GM12874 (cell line): ENCODE data around the gene HOXA11.

ENCODE experiments used
- TF ChIP-seq, protein P1 (sequence below): IDR thresholded peaks from 2 replicates; pipeline ENCODE4 v1.5.1; 2011; ENCODE audit warnings: low read depth, mild to moderate bottlenecking, control low read depth, low read length, moderate library complexity; ENCODE audit not compliant: insufficient read depth

Gene HOXA11

DNA sequence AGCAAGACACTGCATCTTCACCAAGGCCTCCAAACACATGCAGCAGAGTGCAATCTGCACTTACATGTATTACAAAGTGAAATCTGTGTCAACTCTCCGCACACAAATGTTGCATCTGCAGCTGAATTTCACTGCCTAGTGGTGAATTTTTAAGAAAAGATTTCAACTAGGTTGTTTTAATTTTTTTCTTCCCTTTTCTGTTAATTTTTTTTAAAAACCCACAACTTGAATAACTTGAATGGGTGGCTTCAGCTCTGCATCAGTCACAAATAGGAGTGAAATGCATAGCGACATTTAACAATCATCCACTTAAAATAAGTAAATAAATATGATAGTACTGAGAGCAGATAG, 8.9 kb upstream of the HOXA11 start:
- TF ChIP-seq, protein P1, sequence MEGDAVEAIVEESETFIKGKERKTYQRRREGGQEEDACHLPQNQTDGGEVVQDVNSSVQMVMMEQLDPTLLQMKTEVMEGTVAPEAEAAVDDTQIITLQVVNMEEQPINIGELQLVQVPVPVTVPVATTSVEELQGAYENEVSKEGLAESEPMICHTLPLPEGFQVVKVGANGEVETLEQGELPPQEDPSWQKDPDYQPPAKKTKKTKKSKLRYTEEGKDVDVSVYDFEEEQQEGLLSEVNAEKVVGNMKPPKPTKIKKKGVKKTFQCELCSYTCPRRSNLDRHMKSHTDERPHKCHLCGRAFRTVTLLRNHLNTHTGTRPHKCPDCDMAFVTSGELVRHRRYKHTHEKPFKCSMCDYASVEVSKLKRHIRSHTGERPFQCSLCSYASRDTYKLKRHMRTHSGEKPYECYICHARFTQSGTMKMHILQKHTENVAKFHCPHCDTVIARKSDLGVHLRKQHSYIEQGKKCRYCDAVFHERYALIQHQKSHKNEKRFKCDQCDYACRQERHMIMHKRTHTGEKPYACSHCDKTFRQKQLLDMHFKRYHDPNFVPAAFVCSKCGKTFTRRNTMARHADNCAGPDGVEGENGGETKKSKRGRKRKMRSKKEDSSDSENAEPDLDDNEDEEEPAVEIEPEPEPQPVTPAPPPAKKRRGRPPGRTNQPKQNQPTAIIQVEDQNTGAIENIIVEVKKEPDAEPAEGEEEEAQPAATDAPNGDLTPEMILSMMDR, result no peak

DNA sequence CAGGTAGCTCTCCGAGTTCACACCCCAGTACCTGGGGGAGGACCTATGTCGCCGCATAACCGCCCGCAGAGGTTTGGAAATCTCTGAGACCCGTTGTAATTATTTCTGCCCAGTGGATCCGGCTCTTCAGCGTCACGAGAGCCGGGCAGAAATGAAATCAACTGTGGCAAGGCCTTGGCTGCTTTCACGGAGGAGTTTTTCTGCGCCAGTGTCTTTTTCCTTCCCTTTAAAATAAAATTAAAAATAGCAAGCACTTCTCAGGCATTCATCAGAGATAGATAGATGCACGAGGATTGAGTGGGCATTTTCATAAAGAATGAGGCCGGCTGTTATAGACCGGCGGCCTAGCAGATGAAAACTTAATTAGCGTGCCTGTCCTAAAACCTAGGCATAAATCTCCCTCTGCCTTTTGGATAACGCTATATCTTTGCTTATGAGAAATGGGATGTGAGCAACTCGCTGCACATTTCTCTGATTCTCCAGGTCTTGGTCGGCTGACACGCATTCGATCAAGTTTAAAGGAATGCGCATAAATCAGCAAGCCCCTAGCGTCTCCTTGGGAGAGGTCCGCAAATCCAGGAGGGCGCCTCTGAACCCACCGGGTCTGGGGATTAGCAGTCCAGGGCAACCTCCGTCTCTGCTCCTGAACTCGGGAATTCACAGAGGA, 8.4 kb upstream of the HOXA11 start:
- TF ChIP-seq, protein P1, result no peak

DNA sequence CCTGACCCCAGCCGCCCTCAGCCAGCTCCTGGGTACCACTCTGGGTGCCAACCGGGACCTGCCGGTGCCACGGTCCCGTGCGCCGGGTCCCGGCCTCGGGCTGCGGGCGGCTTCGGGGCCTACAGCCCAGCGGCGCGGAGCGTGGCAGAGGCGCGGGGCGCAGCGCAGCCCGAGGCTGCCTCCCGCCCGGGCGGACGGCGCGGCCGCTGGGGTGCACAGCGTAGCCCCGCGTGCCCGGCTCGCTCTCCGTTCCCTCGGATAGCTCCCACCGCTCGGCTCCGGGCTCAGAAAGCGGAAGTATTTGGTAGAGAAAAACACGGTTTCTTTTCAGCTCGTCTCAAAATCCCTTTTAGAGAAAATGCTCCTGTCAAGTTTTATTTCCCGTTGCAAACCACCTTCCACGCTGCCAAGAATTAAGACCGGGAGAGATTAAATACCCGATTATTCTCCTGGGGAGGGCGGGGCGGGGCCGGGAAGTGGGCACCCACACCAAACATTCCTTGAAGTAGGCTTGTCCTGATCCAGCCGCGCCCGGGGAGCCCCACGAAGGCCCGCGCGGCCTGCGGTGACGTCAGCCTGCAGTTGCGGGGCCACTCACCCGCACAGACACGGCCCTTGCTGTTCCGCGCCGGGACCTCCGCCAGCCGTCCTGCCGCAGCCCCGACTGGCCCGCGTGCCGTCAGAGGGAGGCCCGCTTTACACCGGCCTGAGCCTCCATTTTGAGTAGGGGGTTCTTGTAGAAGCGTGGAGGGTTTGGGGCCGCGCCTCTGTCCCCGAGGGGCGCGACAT, 7.7 kb upstream of the HOXA11 start:
- TF ChIP-seq, protein P1, result no peak

DNA sequence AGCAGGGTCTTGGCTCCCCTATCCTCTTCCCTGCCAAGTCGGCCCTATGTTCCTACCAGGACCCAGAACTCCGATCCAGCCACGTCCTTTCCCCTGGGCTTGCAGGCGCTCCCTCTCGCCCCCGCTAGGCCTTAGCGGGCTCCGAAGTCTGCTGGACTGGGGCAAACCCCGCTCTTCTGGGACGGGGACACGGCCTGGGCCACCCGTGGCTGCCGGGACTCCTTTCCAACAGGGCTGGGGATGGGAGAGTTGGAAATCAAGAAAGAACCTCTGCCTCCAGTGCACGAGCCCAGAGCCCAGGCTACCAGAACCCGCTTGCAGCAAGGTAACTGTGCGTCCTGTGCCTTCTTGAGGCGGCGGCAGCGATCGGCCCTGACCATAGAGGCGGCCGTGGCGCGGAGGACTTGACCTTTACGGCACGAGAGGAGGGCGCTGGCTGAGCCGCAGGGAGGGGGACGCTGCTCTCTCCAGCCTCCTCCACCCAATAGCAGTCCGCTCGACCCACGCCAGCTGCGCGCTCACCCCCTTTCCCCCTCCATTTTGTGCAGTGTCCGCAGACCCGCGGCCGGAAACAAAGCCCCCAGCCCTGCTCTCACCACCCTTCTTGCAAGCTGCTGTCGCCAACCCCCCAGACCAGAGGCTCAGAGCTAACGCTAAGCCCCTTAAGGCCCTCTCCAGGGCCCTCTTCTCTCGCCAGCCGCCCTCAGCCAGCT, 7.0 kb upstream of the HOXA11 start:
- TF ChIP-seq, protein P1, result no peak

DNA sequence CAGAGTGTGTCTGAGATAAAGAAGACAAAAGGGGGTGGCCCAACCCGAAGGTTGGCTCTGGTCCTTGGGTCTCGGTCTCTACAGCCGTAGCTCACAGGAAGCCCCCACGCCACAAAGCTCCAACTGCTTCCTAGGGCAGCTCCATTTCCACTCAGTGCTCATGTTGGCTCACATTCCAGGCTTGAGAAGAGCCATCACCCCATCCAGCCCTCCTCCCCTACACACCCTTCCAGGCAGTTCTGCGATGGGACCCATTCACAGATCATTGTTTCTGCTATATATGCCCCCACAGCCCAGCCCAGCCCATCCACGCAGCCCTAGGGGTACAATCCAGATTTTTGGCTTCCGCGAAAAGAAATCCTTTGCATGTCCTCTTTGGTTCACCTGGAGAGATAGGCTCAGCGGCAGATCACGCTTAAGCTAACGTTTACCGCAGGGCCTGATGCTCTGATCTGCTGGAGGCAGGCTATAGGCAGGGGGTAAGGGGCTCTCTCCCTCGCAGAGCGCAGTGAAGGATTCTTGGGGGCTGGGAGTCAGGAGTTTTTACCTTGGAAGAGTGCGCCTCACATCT, 6.2 kb upstream of the HOXA11 start:
- TF ChIP-seq, protein P1, result no peak

DNA sequence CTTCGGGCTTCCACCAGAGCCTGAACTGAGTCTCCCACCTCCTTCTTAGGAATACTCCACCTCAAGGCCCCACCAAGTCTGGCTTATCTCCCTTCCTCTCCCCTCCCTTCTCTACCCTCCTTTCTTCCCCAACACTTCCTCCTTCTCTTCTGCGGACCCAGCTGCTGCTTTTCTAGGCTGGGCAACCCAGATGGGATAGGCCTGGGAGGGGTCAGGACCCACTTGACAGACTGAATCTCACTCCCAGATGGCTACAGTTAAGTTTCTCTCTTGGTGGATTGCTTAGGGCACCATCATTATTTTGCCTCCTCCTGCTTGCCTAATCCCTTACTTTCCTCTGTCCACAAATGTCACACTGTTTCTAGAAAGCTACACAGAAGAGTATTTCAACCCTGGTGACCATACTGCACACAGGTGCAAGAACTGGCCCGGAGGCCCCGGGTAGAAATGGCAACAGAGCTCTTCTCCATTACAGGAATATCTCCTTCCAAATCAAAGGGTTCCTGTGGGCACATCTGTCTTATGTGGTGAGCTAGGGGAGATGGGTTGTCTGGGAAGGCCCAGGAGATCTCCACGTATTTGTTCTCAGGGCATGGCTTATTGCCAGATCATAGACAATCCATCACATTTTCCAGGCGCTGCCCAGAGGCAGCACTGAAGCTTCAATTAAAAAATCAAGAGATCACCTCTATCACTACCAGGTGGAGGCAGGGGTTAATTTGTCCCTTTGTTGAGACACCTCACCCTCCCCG, 5.1 kb upstream of the HOXA11 start:
- TF ChIP-seq, protein P1, result no peak
